Raji (cell line): Measurements from ENCODE around the gene RSPH6A.

ENCODE experiments used
- POLR2A ChIP-seq: IDR thresholded peaks from 2 replicates; pipeline ENCODE4 v1.6.1; 2011; ENCODE audit warnings: low read depth, low read length, control low read depth; ENCODE audit not compliant: insufficient read depth

Gene RSPH6A

DNA sequence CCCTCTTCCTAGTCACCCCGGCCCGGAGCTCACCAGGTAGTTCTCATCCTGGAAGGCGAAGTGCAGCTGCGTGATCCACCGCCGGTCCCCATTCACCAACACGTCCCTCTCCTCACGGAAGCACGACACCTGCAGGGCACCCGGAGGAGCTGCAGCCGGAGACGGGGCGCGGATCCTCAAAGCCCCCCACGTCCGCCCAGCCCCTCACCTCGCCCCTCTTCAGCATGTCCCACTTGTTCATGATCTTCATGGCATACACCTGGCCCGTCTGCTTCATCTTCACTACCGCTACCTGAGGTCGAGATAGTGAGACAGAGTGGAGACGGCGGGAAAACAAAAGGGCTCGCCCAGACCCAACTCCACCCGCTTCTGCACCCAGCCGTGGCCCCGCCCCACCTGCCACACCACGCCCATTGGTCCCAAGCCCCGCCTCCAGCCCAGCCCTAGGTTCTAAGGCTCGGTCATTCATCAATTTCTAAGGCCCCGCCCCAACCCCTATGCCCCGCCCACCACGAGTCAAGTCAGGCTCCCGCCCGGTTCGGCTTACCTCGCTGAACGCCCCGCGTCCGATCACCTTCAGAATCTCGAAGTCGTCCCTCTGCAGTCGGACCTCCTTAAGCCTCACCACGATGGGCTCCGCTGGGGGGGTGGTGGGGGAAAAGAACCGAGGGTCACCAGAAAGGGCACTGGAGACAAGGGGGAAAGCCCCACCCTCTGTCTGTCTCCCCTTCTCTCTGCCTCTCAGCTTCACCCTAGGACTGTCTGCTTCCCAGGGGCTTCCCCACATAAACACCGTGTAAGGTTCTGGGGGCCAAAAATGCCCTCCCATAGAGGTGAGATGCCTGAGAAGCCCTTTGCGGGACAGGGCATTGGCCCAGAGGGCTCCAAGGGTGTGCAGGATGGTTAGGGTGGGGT is 35.6 kb downstream of the RSPH6A start:
- TF ChIP-seq POLR2A = no peak

DNA sequence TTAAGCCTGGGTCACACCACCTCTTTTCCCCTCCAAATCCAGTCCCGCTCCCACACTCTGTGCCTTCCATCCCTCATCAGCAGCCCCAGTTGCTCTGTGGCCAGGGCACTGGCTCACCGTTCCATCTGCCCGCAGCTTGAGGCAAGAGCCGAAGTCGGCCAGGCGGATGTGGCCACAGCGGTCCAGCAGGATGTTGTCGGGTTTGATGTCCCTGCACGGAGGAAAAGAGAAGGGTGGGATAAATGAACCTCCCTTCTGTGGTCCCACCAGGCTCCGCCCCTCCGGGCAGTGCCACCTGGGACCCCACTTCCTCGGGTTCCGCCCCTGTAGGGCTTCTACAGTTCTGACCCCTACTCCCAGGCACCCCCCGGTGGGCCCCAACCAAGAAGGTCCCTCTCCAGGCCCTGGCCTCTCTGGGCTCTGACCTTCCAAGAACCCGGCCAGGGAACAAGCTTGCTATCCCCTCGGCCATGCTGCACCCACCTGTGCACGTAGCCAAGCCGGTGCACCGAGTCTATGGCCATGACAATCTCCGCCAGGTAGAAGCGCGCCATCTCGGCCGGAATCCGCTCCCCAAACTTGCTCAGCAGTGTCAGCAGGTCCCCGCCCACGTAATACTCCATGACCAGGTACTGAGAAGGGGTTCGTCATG is 37.0 kb downstream of the RSPH6A start:
- no peak for TF ChIP-seq POLR2A

DNA sequence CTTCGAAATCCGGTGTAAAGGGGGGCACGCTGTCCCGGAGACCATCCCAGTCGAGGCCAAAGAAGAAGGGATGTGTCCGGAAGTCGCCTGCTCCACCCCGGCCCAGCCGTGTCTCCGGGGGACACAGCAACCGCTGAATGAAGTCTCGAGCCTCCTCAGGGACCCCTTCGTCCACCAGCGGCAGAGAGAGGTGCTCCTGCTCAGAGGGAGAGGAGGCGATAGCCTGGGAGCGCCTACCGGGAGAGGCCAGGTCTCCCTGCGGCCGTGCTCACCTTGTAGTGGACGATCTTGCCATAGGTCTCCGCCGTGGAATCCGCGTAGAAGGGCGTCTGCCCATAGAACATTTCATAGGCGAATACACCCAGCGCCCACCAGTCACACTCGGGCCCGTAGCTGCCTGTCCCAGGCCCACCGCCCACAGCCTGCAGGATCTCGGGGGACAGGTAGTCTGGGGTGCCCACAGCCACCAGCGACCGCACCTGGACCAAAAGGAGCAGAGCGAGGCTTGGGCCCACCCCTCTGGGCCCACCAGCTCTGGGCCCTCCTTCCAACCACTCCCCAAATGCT is 37.6 kb downstream of the RSPH6A start:
- no peak for TF ChIP-seq POLR2A

DNA sequence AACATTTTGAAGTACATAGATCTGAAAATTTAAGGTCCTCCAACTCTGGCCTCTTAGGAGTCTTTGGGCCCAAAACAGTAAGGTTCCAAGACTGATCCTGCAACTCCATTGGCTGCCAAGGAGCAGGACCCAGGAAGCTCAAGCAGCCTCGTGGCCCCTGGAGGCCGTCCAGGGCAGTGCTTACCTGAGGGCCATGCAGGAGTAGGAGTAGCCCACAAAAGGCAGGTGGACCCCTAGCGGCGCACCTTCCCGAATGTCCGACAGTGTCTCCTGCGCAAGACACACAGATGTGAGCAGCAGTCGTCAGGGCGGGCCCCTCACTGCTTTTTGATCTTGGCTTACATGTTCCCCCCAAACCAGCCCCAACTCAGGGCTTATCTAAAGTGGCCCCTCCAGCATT is 40.3 kb downstream of the RSPH6A start:
- TF ChIP-seq POLR2A = no peak

DNA sequence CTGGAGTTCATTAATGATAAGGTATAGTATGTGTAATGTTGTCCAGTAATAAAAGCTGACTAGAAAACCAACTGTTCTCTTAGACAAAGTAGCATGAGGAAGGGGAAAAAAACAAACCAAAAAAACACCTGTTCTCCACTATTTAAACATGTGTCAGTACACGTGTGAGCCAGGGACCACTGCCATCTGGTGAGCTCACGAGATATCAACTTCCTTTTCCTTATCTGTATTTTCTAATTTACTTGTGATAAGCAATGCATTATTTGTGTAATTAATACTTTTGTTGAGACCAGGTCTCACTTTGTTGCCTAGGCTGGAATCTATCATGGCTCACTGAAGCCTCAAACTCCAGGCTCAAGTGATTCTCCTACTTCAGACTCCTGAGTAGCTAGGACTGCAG is 41.7 kb downstream of the RSPH6A start:
- no peak for TF ChIP-seq POLR2A

DNA sequence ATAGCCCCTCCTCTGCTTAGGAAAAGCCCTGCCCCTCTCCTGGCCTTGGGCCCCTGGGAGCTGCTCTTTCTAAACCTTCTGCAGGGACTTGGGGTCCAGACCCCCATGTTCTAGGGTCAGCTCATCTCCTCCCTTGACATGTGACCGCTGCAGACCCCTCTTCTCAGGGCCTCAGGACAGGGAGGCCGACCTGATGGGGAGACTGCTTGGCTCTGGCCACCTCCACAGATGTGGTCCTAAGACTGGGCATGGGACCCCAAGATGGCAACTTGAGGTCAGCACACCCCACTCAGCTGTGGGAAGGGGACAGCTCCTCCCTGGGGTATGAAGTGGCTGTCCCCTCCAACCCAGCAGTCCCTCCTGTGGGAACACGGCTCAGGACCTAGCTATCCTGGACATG is 42.2 kb downstream of the RSPH6A start:
- TF ChIP-seq POLR2A = no peak

DNA sequence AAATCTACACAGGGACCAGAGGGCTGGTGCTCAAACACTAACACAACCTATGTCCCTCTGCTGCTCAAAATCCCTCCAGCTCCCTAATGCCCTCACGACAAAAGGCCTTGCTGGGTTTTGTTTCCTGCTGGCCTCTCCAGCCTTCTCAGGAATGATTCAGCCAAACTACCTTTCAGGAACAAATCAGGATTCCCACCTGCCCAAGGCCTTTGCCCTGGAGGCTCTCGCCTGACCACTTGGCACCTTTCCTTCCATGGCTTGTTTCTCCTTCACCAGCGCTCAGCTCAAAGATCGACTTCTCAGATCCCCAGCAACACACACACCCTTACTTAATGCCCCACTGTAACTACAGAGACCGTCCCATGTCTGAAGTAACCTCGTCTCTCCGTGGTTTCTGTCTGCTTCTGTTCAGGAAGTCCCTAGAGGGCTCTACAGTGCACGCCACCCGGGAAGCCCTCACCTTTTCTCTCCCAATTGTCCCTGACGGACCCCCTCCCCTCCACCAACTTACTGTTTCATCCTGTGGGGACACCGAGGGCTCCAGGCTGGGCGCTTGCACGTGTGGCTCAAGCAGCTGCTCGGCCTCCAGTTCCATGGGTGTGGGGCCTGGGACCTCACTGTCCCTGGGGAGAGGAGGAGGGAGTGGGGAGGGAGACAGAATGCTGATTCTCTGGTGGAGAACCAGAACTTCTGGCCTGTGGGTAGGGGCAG is 42.8 kb downstream of the RSPH6A start:
- TF ChIP-seq POLR2A = no peak

DNA sequence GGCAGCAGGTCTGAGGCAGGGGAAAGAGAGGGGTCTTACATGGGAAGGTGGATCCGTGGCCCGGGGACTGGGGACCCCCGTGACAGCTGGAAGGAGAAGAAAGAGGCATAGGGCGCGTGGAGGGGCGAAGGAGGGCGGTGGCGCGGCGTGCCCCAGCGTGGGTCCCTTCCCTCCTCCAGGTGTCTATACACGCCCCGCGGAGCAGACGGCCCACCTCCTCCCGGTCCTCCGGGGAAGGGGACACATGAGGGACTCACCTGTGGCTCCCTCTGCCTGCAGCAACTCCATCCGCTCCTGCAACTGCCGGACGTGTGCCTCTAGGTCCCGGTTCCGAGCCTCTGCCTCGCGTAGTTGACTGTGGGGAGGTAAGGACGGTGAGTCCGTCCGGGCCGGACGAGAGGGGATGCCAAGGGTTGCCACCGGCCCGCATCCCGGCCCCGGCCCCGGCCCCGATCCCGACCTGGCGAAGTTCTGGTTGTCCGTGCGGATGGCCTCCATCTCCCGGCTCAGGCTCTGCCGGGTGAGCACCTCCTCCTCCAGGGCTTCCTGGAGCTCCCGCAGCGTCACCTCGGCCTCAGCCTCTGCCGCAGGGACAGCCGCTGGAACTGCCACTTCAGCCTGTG is 43.7 kb downstream of the RSPH6A start:
- TF ChIP-seq POLR2A = no peak

DNA sequence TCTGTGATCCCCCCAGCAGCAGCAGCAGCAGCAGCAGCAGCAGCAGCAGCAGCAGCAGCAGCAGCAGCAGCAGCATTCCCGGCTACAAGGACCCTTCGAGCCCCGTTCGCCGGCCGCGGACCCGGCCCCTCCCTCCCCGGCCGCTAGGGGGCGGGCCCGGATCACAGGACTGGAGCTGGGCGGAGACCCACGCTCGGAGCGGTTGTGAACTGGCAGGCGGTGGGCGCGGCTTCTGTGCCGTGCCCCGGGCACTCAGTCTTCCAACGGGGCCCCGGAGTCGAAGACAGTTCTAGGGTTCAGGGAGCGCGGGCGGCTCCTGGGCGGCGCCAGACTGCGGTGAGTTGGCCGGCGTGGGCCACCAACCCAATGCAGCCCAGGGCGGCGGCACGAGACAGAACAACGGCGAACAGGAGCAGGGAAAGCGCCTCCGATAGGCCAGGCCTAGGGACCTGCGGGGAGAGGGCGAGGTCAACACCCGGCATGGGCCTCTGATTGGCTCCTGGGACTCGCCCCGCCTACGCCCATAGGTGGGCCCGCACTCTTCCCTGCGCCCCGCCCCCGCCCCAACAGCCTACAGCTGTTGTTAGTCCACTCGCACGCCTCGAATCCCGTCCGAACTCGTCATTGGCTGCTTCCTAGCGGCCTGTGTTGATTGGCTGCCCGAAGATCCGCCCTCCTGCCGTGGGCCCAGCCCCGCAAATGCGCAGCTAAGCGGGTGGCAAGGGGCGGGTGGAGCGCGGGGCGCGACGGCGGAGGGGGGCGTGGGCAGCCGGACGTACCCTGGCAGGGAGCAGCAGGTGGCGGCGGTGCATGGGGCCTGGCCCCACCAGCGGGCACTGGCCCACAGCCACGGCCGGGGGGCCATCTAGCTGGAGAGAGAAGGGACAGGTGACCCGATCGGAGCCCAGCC is 44.7 kb downstream of the RSPH6A start:
- TF ChIP-seq POLR2A = 0 out of 2 replicates have a peak, but pooled peaks have one; percentile 1

DNA sequence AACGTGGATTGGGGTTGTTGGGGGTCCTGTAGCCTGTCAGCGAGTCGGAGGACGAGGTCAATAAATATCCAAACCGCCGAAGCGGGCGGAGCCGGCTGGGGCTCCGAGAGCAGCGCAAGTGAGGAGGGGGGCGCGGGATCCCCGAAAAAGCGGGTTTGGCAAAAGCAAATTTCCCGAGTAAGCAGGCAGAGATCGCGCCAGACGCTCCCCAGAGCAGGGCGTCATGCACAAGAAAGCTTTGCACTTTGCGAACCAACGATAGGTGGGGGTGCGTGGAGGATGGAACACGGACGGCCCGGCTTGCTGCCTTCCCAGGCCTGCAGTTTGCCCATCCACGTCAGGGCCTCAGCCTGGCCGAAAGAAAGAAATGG is 45.3 kb downstream of the RSPH6A start:
- TF ChIP-seq POLR2A = no peak

DNA sequence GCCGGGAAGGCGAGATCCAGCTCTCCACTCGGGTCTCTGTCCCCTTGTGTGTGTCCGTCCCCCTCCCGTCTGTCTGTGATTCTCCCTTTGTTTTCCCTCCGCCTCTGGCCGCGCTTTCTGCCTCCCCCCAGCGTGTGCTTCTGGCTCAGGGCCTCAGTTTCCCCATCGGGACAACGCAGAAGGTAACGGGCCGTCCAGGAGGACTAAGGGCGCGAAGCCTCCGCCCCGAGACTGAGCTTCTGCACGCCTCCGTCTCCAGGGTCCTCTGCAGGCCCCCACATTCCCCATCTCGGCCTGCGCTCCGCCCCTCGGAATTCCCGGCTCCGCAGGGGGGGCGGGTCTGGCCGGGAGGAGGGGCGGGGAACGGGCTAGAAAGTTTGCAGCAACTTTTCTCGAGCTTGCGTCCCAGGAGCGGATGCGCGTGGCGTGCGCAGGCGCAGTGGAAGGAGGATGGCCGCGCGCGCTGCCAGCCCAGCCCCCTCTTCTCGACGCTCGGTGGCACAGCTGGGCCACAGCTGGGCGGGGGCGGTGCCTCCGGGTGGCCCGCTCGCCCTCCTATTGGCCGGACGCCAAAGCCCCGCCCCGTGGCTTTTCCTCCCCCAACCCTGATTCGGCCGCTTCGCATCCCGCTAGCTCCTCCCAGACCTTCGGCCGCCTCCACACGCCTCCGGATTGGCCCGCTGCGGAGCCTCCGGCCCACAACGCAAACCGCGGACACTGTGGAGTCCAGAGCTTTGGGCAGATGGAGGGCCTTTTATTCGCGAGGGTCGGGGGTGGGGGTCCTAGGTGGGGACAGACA is 45.9 kb downstream of the RSPH6A start, which contains the start of gene SIX5:
Gene SIX5, minus strand, starts transcription at position 269 of the 799 bp plus-strand sequence. CDS start 408 bp downstream, outside the sequence.
- peak; percentile 56 for TF ChIP-seq POLR2A

DNA sequence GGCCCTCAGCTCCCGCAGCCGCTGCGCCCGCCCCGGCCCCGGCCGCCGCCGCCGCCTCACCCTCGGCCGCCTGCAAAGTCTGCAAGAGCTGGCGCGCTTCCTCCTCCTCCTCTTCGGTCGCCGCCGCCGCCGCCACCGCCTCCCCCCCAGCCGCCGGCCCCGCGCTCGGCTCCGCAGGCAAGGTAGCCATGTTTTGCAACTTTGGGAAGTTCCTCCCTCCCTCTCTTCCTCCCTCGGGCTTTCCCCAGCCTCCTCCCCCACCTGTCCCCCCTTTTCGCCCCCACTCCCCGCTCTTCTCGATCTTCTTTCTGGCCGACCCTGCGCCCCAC is 46.5 kb downstream of the RSPH6A start:
- TF ChIP-seq POLR2A = no peak
